Measurements from ENCODE around the gene BRF1. TPM values are rescaled to one million over a fixed set of nuclear protein-coding genes. Genes with fewer than 3 reads are reported as not detected.

The BRF1 gene
- polyA plus RNA-seq, 1 of the 3 experiments (the other 2 are of a cell fraction): 15.7 TPM

GRCh38 chr14:105331575-105332349 lies 31.0 kb upstream of the BRF1 start:
- TF ChIP-seq FOXJ3 (CRISPR knock-in tag; IDR thresholded peaks at IDR 0.05): no peak
- no peak for TF ChIP-seq PBX3 (IDR thresholded peaks at IDR 0.05)
- no peak for TF ChIP-seq CTCF (IDR thresholded peaks at IDR 0.05)
- TF ChIP-seq CHD2 (IDR thresholded peaks at IDR 0.05; ENCODE audit: low read length, partially characterized antibody): no peak
- TF ChIP-seq EP300 (IDR thresholded peaks at IDR 0.05; ENCODE audit: borderline replicate concordance in 1 of 2, low read depth in 1 of 2, low read length in 1 of 2): no peak
- no peak for TF ChIP-seq SIN3A (IDR thresholded peaks at IDR 0.05; ENCODE audit: borderline replicate concordance, low read depth, low read length)
- TF ChIP-seq JUND (IDR thresholded peaks at IDR 0.05): no peak
- no peak for TF ChIP-seq TCF12 (IDR thresholded peaks at IDR 0.05)
- no peak for TF ChIP-seq ELF1 (IDR thresholded peaks at IDR 0.05)
- TF ChIP-seq GABPA (IDR thresholded peaks at IDR 0.05; ENCODE audit: low read depth): no peak
- no peak for TF ChIP-seq USF1 (IDR thresholded peaks at IDR 0.05; ENCODE audit: borderline replicate concordance, low read depth)
- TF ChIP-seq FOSL2 (IDR thresholded peaks at IDR 0.05; ENCODE audit: borderline replicate concordance, low read depth): no peak
- no peak for TF ChIP-seq EZH2phosphoT487 (IDR thresholded peaks at IDR 0.05; ENCODE audit: borderline replicate concordance, low read depth)
- TF ChIP-seq YY1 (IDR thresholded peaks at IDR 0.05; ENCODE audit: low read depth): no peak
- no peak for TF ChIP-seq RXRA (IDR thresholded peaks at IDR 0.05; ENCODE audit: borderline replicate concordance, low read depth)
- no peak for TF ChIP-seq TEAD4 (IDR thresholded peaks at IDR 0.05; ENCODE audit: borderline replicate concordance, insufficient read depth)
- no peak for TF ChIP-seq NRF1 (IDR thresholded peaks at IDR 0.05; ENCODE audit: low read depth, low read length)
- H3K27ac ChIP-seq (ENCODE audit: low read depth in 2 of 2, low read length in 1 of 2): no peak overlapping the region; a peak in 1 of 4 replicates
- no peaks in the 10 kb centered on the region for H3F3A ChIP-seq (replicated peaks; ENCODE audit: insufficient read depth)
- no peak overlapping the region for H3K4me2 ChIP-seq
- ChIA-PET CTCF (interaction anchor here (0.7 to 1.2 kb wide), 3 partner anchors 8 to 129 kb away, joined by 3 to 4 read pairs (median 3); no protein-coding TSS in a partner anchor), POLR2A (no interaction called here)
- H4K20me1 ChIP-seq (ENCODE audit: insufficient read depth): peaks cover 41% of the 10 kb centered on the region
- 89% methylated on average over 7 of the region's 8 CpGs for WGBS (ENCODE audit: low lambda C conversion rate)
- H2AFZ ChIP-seq (ENCODE audit: low read depth): no peak overlapping the region
- H3K36me3 ChIP-seq (replicated peaks in 1 of 2; ENCODE audit: control insufficient read depth in 1 of 2, insufficient read depth in 2 of 2, low read length in 1 of 2): no peaks in the 10 kb centered on the region
- peaks cover 0 to 63% of the 10 kb centered on the region in 2 experiments; a peak in 2 of 4 replicates for H3K4me1 ChIP-seq (ENCODE audit: control insufficient read depth in 1 of 2, insufficient read depth in 2 of 2, low read depth in 1 of 2, low read length in 1 of 2)
- DNase-seq: no peak
- H3K4me3 ChIP-seq (ENCODE audit: low read depth in 2 of 2, low read length in 1 of 2): no peak overlapping the region
- peaks cover 27% of the 10 kb centered on the region; the same call in 1 of the 2 replicates for H3K79me2 ChIP-seq (ENCODE audit: insufficient read depth)
- no peaks in the 10 kb centered on the region for H3K9me3 ChIP-seq
- no peak overlapping the region for H3K9ac ChIP-seq
- H3K27me3 ChIP-seq (ENCODE audit: insufficient read depth): no peaks in the 10 kb centered on the region
- no peaks in the 10 kb centered on the region for H3K9me2 ChIP-seq

All from SK-N-SH (cell line).